Endodermal cell (in vitro differentiated cells): Measurements from ENCODE around the gene VAC14. TPM values are rescaled to one million over a fixed set of nuclear protein-coding genes. Genes with fewer than 3 reads are reported as not detected.

Source experiments
- DNase-seq: peaks from one replicate; pipeline ENCODE4 v3.0.0-alpha.2; 2017
- H3K27ac ChIP-seq: 2 replicates; pipeline ENCODE4 v1.5.1; 2013; ENCODE audit warnings: mild to moderate bottlenecking, low read depth, low read length, moderate library complexity
- H3K27me3 ChIP-seq: 2 replicates; pipeline ENCODE4 v1.6.1; 2013; ENCODE audit warnings: mild to moderate bottlenecking, low read length, moderate library complexity; ENCODE audit not compliant: insufficient read depth, control insufficient read depth, poor library complexity, severe bottlenecking
- H3K36me3 ChIP-seq: 2 replicates; pipeline ENCODE4 v1.7.0; 2013; ENCODE audit warnings: mild to moderate bottlenecking, low read length, moderate library complexity; ENCODE audit not compliant: control insufficient read depth, insufficient read depth
- H3K4me1 ChIP-seq: one replicate; pipeline ENCODE4 v1.7.0; 2013; ENCODE audit warnings: low read length; ENCODE audit not compliant: control insufficient read depth, insufficient read depth
- H3K4me3 ChIP-seq: 2 replicates; pipeline ENCODE4 v1.5.1; 2013; ENCODE audit warnings: mild to moderate bottlenecking, low read length, moderate library complexity
- H3K9ac ChIP-seq: 2 replicates; pipeline ENCODE4 v1.6.1; 2013; ENCODE audit warnings: mild to moderate bottlenecking, low read length, moderate library complexity; ENCODE audit not compliant: poor library complexity, severe bottlenecking; ENCODE audit errors: extremely low read depth
- H3K9me3 ChIP-seq: 2 replicates; pipeline ENCODE4 v1.6.1; 2013; ENCODE audit warnings: mild to moderate bottlenecking, low read length, moderate library complexity; ENCODE audit not compliant: control insufficient read depth
- H3K27ac Mint-ChIP-seq: 2 replicates; pipeline ENCODE4 v1.8.0; 2020; ENCODE audit warnings: mixed read lengths
- H3K27me3 Mint-ChIP-seq: 2 replicates; pipeline ENCODE4 v1.8.0; 2021; ENCODE audit warnings: mild to moderate bottlenecking, mixed read lengths; ENCODE audit not compliant: insufficient read depth
- H3K36me3 Mint-ChIP-seq: 2 replicates; pipeline ENCODE4 v1.8.0; 2020; ENCODE audit warnings: low read depth, mixed read lengths
- H3K4me1 Mint-ChIP-seq: 2 replicates; pipeline ENCODE4 v1.8.0; 2020; ENCODE audit warnings: mixed read lengths
- H3K4me3 Mint-ChIP-seq: 2 replicates; pipeline ENCODE4 v1.8.0; 2020; ENCODE audit warnings: mild to moderate bottlenecking, moderate library complexity, mixed read lengths
- H3K9me3 Mint-ChIP-seq: 2 replicates; pipeline ENCODE4 v1.8.0; 2020; ENCODE audit warnings: mild to moderate bottlenecking, mixed read lengths
- CTCF ChIP-seq: fragments of 200-600 bp; sonication (generic); conservative IDR thresholded peaks from 2 replicates; pipeline ENCODE4 v1.5.0; 2021; ENCODE audit warnings: antibody characterized with exemption, mild to moderate bottlenecking
- WGBS, 2 experiments: methylation state at CpG; one replicate each; pipeline versions ENCODE4 v1.1.5 to v1.1.7; 2013; ENCODE audit warnings: missing lambda C conversion rate in 2 of 2, mixed read lengths in 1 of 2; ENCODE audit not compliant: insufficient coverage in 1 of 2, insufficient read length in 1 of 2; 5-methylcytosine and 5-hydroxymethylcytosine counted together
- total RNA-seq, 2 donors: library from RNA; stranded (reverse); fragmentation: NEBNext Ultra II Directional in 1 of 2; extraction: Animal tissue kit (Norgen Biotek cat#: 25700) in 1 of 2; gene quantifications; 2 replicates in 1 of 2; 3 replicates in 1 of 2; pipeline ENCODE4 v1.2.1, GENCODE V29; 2021

VAC14 gene
- total RNA-seq, 2 donors from 2014 or later: 47.5 to 48.7 TPM

GRCh38 chr16:70651524-70651923, 149.4 kb downstream of the VAC14 start:
- Histone ChIP-seq H3K36me3 (no peaks in the 10 kb centered on the region), H3K27me3 (no peaks in the 10 kb centered on the region), H3K27ac (no peak overlapping the region), H3K4me3 (no peak overlapping the region), H3K4me1 (no peaks in the 10 kb centered on the region), H3K9ac (no peak overlapping the region), H3K9me3 (peaks cover 11% of the 10 kb centered on the region)
- WGBS, 2 experiments: 90 to 93% methylated on average over 3 of the region's 3 CpGs
- Mint-ChIP-seq H3K27ac (no peak overlapping the region), H3K9me3 (peaks cover 15% of the 10 kb centered on the region), H3K4me3 (no peak overlapping the region), H3K27me3 (no peaks in the 10 kb centered on the region), H3K36me3 (peaks cover 22% of the 10 kb centered on the region), H3K4me1 (peaks cover 8% of the 10 kb centered on the region)
- no peak for DNase-seq
- TF ChIP-seq CTCF: no peak

GRCh38 chr16:70650216-70650615, 150.7 kb downstream of the VAC14 start:
- Mint-ChIP-seq H3K27me3 (no peaks in the 10 kb centered on the region), H3K9me3 (peaks cover 15% of the 10 kb centered on the region), H3K4me1 (peaks cover 8% of the 10 kb centered on the region), H3K4me3 (no peak overlapping the region), H3K27ac (no peak overlapping the region), H3K36me3 (peaks cover 20% of the 10 kb centered on the region)
- DNase-seq: no peak
- H3K36me3 ChIP-seq: no peaks in the 10 kb centered on the region
- TF ChIP-seq CTCF: no peak
- WGBS, 2 experiments: 83% methylated on average over 2 to 4 of the region's 4 CpGs
- no peak overlapping the region for H3K4me3 ChIP-seq
- H3K27me3 ChIP-seq: no peaks in the 10 kb centered on the region
- H3K9ac ChIP-seq: no peak overlapping the region
- H3K9me3 ChIP-seq: peaks cover 11% of the 10 kb centered on the region
- H3K4me1 ChIP-seq: no peaks in the 10 kb centered on the region
- H3K27ac ChIP-seq: no peak overlapping the region

- no peaks in the 10 kb centered on the region for H3K4me1 ChIP-seq
- DNase-seq: no peak
- Mint-ChIP-seq H3K36me3 (peaks cover 20% of the 10 kb centered on the region), H3K9me3 (peaks cover 15% of the 10 kb centered on the region), H3K4me3 (no peak overlapping the region), H3K4me1 (peaks cover 8% of the 10 kb centered on the region), H3K27ac (no peak overlapping the region), H3K27me3 (no peaks in the 10 kb centered on the region)
- 95% methylated on average over 4 to 7 of the region's 7 CpGs for WGBS, 2 experiments
- no peak overlapping the region for H3K27ac ChIP-seq
- peaks cover 11% of the 10 kb centered on the region for H3K9me3 ChIP-seq
- TF ChIP-seq CTCF: no peak
- no peaks in the 10 kb centered on the region for H3K27me3 ChIP-seq
- no peak overlapping the region for H3K9ac ChIP-seq
- H3K36me3 ChIP-seq: no peaks in the 10 kb centered on the region
- no peak overlapping the region for H3K4me3 ChIP-seq
Measured at GRCh38 chr16:70649300-70649699, 151.7 kb downstream of the VAC14 start.
